PC-9 (cell line): ENCODE data around the gene FUT8. TPM values are rescaled to one million over a fixed set of nuclear protein-coding genes. Genes with fewer than 3 reads are reported as not detected.

Source experiments
- BruUV-seq: library from RNA; stranded (reverse); fragments of 400-500 nt; replicated peaks from 2 replicates; lab custom pipeline; 2021; lab: Mats Ljungman, UMichigan
- CTCF ChIA-PET: fragments of 300-600 bp; sonication (Branson Sonifier 250); formaldehyde crosslinking; loops from one replicate; lab custom pipeline; 2022; ENCODE audit warnings: antibody characterized with exemption; lab: Charles Lee
- POLR2A ChIA-PET: fragments of 300-600 bp; sonication (Branson Sonifier 250); formaldehyde crosslinking; loops from one replicate; lab custom pipeline; 2022; ENCODE audit warnings: antibody characterized with exemption; ENCODE audit not compliant: unreplicated experiment; lab: Charles Lee
- DNase-seq, 2 experiments: peaks; one replicate each; pipeline versions ENCODE4 v3.0.0 to v3.0.0-alpha.2; 2015 to 2022; ENCODE audit warnings: mixed read lengths in 1 of 2
- H2AFZ ChIP-seq: fragments of 200-600 bp; sonication (generic); 2 replicates; pipeline ENCODE4 v1.8.1; 2017; ENCODE audit warnings: antibody characterized with exemption
- H3F3A ChIP-seq: fragments of 200-600 bp; sonication (generic); 2 replicates; pipeline ENCODE4 v1.8.1; 2017; ENCODE audit warnings: antibody characterized with exemption, mild to moderate bottlenecking, low read depth; ENCODE audit not compliant: insufficient read depth
- H3K27ac ChIP-seq: fragments of 200-600 bp; sonication (generic); 2 replicates; pipeline ENCODE4 v1.6.1; 2016; ENCODE audit warnings: mixed run types
- H3K27me3 ChIP-seq: fragments of 200-600 bp; sonication (generic); 2 replicates; pipeline ENCODE4 v1.6.1; 2016; ENCODE audit warnings: low read depth, mixed run types; ENCODE audit not compliant: insufficient read depth
- H3K36me3 ChIP-seq: fragments of 200-600 bp; sonication (generic); 2 replicates; pipeline ENCODE4 v1.6.1; 2016; ENCODE audit warnings: low read depth, mixed run types
- H3K4me1 ChIP-seq: fragments of 200-600 bp; sonication (generic); replicated peaks from 2 replicates; pipeline ENCODE4 v1.6.1; 2016; ENCODE audit warnings: mixed run types; ENCODE audit not compliant: insufficient read depth
- H3K4me2 ChIP-seq: fragments of 200-600 bp; sonication (generic); 2 replicates; pipeline ENCODE4 v1.6.1; 2017; ENCODE audit warnings: mixed run types
- H3K4me3 ChIP-seq: fragments of 200-600 bp; sonication (generic); 2 replicates; pipeline ENCODE4 v1.6.1; 2016; ENCODE audit warnings: mixed run types
- H3K79me2 ChIP-seq: fragments of 200-600 bp; sonication (generic); 2 replicates; pipeline ENCODE4 v1.6.1; 2017; ENCODE audit warnings: low read depth, mixed run types
- H3K9me2 ChIP-seq: fragments of 200-600 bp; sonication (generic); 2 replicates; pipeline ENCODE4 v1.8.1; 2017; ENCODE audit warnings: mild to moderate bottlenecking; ENCODE audit not compliant: insufficient read depth
- H3K9me3 ChIP-seq: fragments of 200-600 bp; sonication (generic); 2 replicates; pipeline ENCODE4 v1.8.1; 2016; ENCODE audit warnings: low read depth; ENCODE audit not compliant: insufficient read depth
- H4K20me1 ChIP-seq: fragments of 200-600 bp; sonication (generic); 2 replicates; pipeline ENCODE4 v1.8.1; 2017; ENCODE audit not compliant: insufficient read depth
- CTCF ChIP-seq: fragments of 200-600 bp; sonication (generic); conservative IDR thresholded peaks from 2 replicates; pipeline ENCODE4 v1.6.1; 2017; ENCODE audit warnings: mixed run types, antibody characterized with exemption, mild to moderate bottlenecking, moderate library complexity
- EZH2 ChIP-seq: fragments of 200-600 bp; sonication (generic); IDR thresholded peaks from 2 replicates; pipeline ENCODE4 v1.8.0; 2017; ENCODE audit warnings: antibody characterized with exemption, low read depth
- intact Hi-C: fragments of 100-400 bp; cut with micrococcal nuclease; formaldehyde crosslinking; loops from one replicate; pipeline ENCODE4 v1.10.0; 2022; ENCODE audit not compliant: unreplicated experiment
- total RNA-seq: library from RNA; stranded (reverse); gene quantifications from 2 replicates; pipeline ENCODE4 v1.2.3, GENCODE V29; 2021

Gene FUT8
- total RNA-seq, 1 experiment from 2014 or later = 134 TPM

GRCh38 chr14:65751510-65751909 is 339.0 kb downstream of the FUT8 start:
- Histone ChIP-seq H3K4me2 (no peak overlapping the region), H3K36me3 (no peaks in the 10 kb centered on the region), H3K27me3 (no peaks in the 10 kb centered on the region), H3F3A (peaks cover 5% of the 10 kb centered on the region; the same call in 1 of the 2 replicates), H4K20me1 (no peaks in the 10 kb centered on the region), H3K4me1 (no peaks in the 10 kb centered on the region), H3K4me3 (no peak overlapping the region), H3K27ac (no peak overlapping the region), H3K79me2 (no peaks in the 10 kb centered on the region), H3K9me2 (no peaks in the 10 kb centered on the region), H2AFZ (no peak overlapping the region), H3K9me3 (no peaks in the 10 kb centered on the region)
- TF ChIP-seq CTCF = no peak
- TF ChIP-seq EZH2 = no peak
- ChIA-PET POLR2A (no interaction called here), CTCF (no interaction called here)
- intact Hi-C loops = no loop called here
- BruUV-seq = no TSS peak
- DNase-seq = no peak

GRCh38 chr14:65753061-65753460 is 340.5 kb downstream of the FUT8 start:
- Histone ChIP-seq H3K4me3 (no peak overlapping the region), H3F3A (peaks cover 5% of the 10 kb centered on the region; the same call in 1 of the 2 replicates), H3K27me3 (no peaks in the 10 kb centered on the region), H2AFZ (no peak overlapping the region), H4K20me1 (no peaks in the 10 kb centered on the region), H3K4me2 (no peak overlapping the region), H3K9me2 (no peaks in the 10 kb centered on the region), H3K79me2 (no peaks in the 10 kb centered on the region), H3K27ac (no peak overlapping the region), H3K9me3 (no peaks in the 10 kb centered on the region), H3K36me3 (no peaks in the 10 kb centered on the region), H3K4me1 (no peaks in the 10 kb centered on the region)
- no peak for DNase-seq
- ChIA-PET POLR2A (no interaction called here), CTCF (no interaction called here)
- TF ChIP-seq EZH2 = no peak
- intact Hi-C loops = no loop called here
- BruUV-seq = no TSS peak

GRCh38 chr14:65755331-65755730 is 342.8 kb downstream of the FUT8 start:
- no TSS peak for BruUV-seq
- H3K4me2 ChIP-seq = no peak overlapping the region
- CTCF ChIA-PET = no interaction called here

More at GRCh38 chr14:65755331-65755730, 342.8 kb downstream of the FUT8 start:
- no peaks in the 10 kb centered on the region for H4K20me1 ChIP-seq
- H3K27ac ChIP-seq = no peak overlapping the region
- H3K36me3 ChIP-seq = no peaks in the 10 kb centered on the region
- POLR2A ChIA-PET = no interaction called here
- no peaks in the 10 kb centered on the region for H3K27me3 ChIP-seq
- no peak for TF ChIP-seq EZH2
- no peak for TF ChIP-seq CTCF
- no peak overlapping the region for H3K4me3 ChIP-seq
- peaks cover 9% of the 10 kb centered on the region; the same call in 1 of the 2 replicates for H3F3A ChIP-seq
- intact Hi-C loops = no loop called here
- H3K9me2 ChIP-seq = no peaks in the 10 kb centered on the region
- no peaks in the 10 kb centered on the region for H3K4me1 ChIP-seq
- no peaks in the 10 kb centered on the region for H3K9me3 ChIP-seq
- H3K79me2 ChIP-seq = no peaks in the 10 kb centered on the region
- H2AFZ ChIP-seq = no peak overlapping the region
- no peak for DNase-seq
